B cell (primary cell): ENCODE results near the gene PLD4. TPM values are rescaled to one million over a fixed set of nuclear protein-coding genes. Genes with fewer than 3 reads are reported as not detected.

Experiments used
- ATAC-seq: fragments of 200-7000 bp; cut with Tn5 transposase; one replicate; pipeline ENCODE4 v1.10.0; 2021; ENCODE audit warnings: low read depth, mild to moderate bottlenecking, moderate number of reproducible peaks, moderate library complexity
- CTCF ChIA-PET: fragments of 350-600 bp; sonication (Branson Sonifier 250); formaldehyde crosslinking; loops from one replicate; lab custom pipeline; 2021; ENCODE audit warnings: antibody characterized with exemption, inconsistent platforms; lab: Charles Lee
- POLR2A ChIA-PET: fragments of 350-600 bp; sonication (Branson Sonifier 250); formaldehyde crosslinking; loops from one replicate; lab custom pipeline; 2021; ENCODE audit warnings: antibody characterized with exemption; lab: Charles Lee
- DNase-seq: peaks from one replicate; pipeline ENCODE4 v3.0.0; 2013
- H2AFZ ChIP-seq: 2 replicates; pipeline ENCODE4 v1.6.1; 2012; ENCODE audit warnings: mild to moderate bottlenecking, low read depth, low read length; ENCODE audit not compliant: insufficient read depth, poor library complexity, severe bottlenecking
- H3K27ac ChIP-seq, 2 donors: 1 replicate in 1 of 2; 2 replicates in 1 of 2; pipeline ENCODE4 v1.5.1; 2012 to 2013; ENCODE audit warnings: low read length in 2 of 2, mild to moderate bottlenecking in 2 of 2, moderate library complexity in 1 of 2
- H3K27me3 ChIP-seq, 4 experiments: fragments of 200-600 bp in 1 of 4; sonication (generic) in 1 of 4; replicated peaks in 1 of 4; 1 replicate in 2 of 4; 2 replicates in 2 of 4; pipeline versions ENCODE4 v1.6.1 to v1.7.0; 2013 to 2016; ENCODE audit warnings: low read length in 3 of 4, mild to moderate bottlenecking in 2 of 4, mixed read lengths in 1 of 4, moderate library complexity in 1 of 4; ENCODE audit not compliant: insufficient read depth in 4 of 4, control insufficient read depth in 3 of 4; ENCODE audit errors: control extremely low read depth in 1 of 4
- H3K36me3 ChIP-seq, 2 experiments: replicated peaks in 1 of 2; 1 replicate in 1 of 2; 2 replicates in 1 of 2; pipeline versions ENCODE4 v1.6.1 to v1.7.1; 2013; ENCODE audit warnings: low read length in 1 of 2; ENCODE audit not compliant: insufficient read depth in 2 of 2, control insufficient read depth in 1 of 2; ENCODE audit errors: control extremely low read depth in 1 of 2, extremely low read depth in 1 of 2
- H3K4me1 ChIP-seq, 2 donors: fragments of 200-600 bp in 1 of 2; sonication (generic) in 1 of 2; 1 replicate in 1 of 2; 2 replicates in 1 of 2; pipeline versions ENCODE4 v1.5.1 to v1.6.1; 2013 to 2017; ENCODE audit warnings: low read length in 2 of 2; ENCODE audit not compliant: control insufficient read depth in 2 of 2, insufficient read depth in 2 of 2
- H3K4me2 ChIP-seq: replicated peaks from 2 replicates; pipeline ENCODE3; 2012; ENCODE audit warnings: mild to moderate bottlenecking, low read depth, low read length; ENCODE audit not compliant: poor library complexity, severe bottlenecking
- H3K4me3 ChIP-seq, 5 experiments: fragments of 200-600 bp in 1 of 5; sonication (generic) in 1 of 5; 1 replicate in 3 of 5; 2 replicates in 2 of 5; pipeline versions ENCODE4 v1.5.1 to v1.7.0; 2011 to 2016; ENCODE audit warnings: low read length in 4 of 5, mild to moderate bottlenecking in 4 of 5, low read depth in 2 of 5, control low read depth in 1 of 5, moderate library complexity in 1 of 5; ENCODE audit not compliant: insufficient read depth in 1 of 5; ENCODE audit errors: control extremely low read depth in 1 of 5, extremely low read depth in 1 of 5
- H3K79me2 ChIP-seq: fragments of 200-600 bp; sonication (generic); one replicate; pipeline ENCODE4 v1.6.0; 2016; ENCODE audit warnings: low read length; ENCODE audit not compliant: control insufficient read depth, insufficient read depth
- H3K9ac ChIP-seq: fragments of 200-600 bp; sonication (generic); 2 replicates; pipeline ENCODE4 v1.6.1; 2017; ENCODE audit warnings: mild to moderate bottlenecking, low read length, moderate library complexity
- H3K9me3 ChIP-seq, 3 donors: one replicate each; pipeline versions ENCODE4 v1.6.1 to v1.7.1; 2013; ENCODE audit warnings: low read length in 2 of 3; ENCODE audit not compliant: control insufficient read depth in 2 of 3, insufficient read depth in 1 of 3; ENCODE audit errors: control extremely low read depth in 1 of 3
- H4K20me1 ChIP-seq: 2 replicates; pipeline ENCODE4 v1.6.0; 2012; ENCODE audit warnings: mild to moderate bottlenecking, low read length; ENCODE audit not compliant: insufficient read depth, control insufficient read depth, poor library complexity, severe bottlenecking
- H3K27ac Mint-ChIP-seq: one replicate; pipeline ENCODE4 v1.8.0; 2021; ENCODE audit warnings: mixed read lengths
- H3K27me3 Mint-ChIP-seq: one replicate; pipeline ENCODE4 v1.8.0; 2021; ENCODE audit warnings: mixed read lengths
- H3K4me1 Mint-ChIP-seq: one replicate; pipeline ENCODE4 v1.8.0; 2021; ENCODE audit warnings: mixed read lengths
- H3K4me3 Mint-ChIP-seq: one replicate; pipeline ENCODE4 v1.8.0; 2021; ENCODE audit warnings: mixed read lengths
- H3K9me3 Mint-ChIP-seq: one replicate; pipeline ENCODE4 v1.8.0; 2022; ENCODE audit warnings: mixed read lengths; ENCODE audit not compliant: insufficient read depth
- CTCF ChIP-seq: fragments of 200-600 bp; IDR thresholded peaks from one replicate; pipeline ENCODE4 v1.8.0; 2022; ENCODE audit warnings: antibody characterized with exemption, mild to moderate bottlenecking
- EZH2 ChIP-seq: IDR thresholded peaks from 2 replicates; pipeline ENCODE4 v1.6.1; 2012; ENCODE audit warnings: borderline replicate concordance, low read depth, mild to moderate bottlenecking, moderate library complexity, low read length; ENCODE audit not compliant: insufficient read depth, poor library complexity, severe bottlenecking
- WGBS: methylation state at CpG from one replicate; pipeline ENCODE4 v1.1.5; 2013; ENCODE audit warnings: missing lambda C conversion rate; ENCODE audit not compliant: insufficient coverage; 5-methylcytosine and 5-hydroxymethylcytosine counted together
- intact Hi-C: fragments of 100-400 bp; cut with micrococcal nuclease; formaldehyde crosslinking; loops from one replicate; pipeline ENCODE4 v1.10.0; 2022
- polyA minus RNA-seq: library from RNA; depleted of rRNA, polyadenylated mRNA; stranded (reverse); fragments of >200 nt; gene quantifications from 2 replicates; pipeline ENCODE4 v1.2.3, GENCODE V29; 2012
- polyA plus RNA-seq: library from polyadenylated mRNA; depleted of rRNA; stranded (reverse); fragments of >200 nt; gene quantifications from 2 replicates; pipeline ENCODE4 v1.2.3, GENCODE V29; 2012
- total RNA-seq, 2 donors: library from RNA; stranded (reverse); fragments of 120-200 nt in 1 of 2; gene quantifications; 1 replicate in 1 of 2; 2 replicates in 1 of 2; pipeline versions ENCODE4 v1.2.3 to v1.2.4, GENCODE V29; 2013 to 2022

Gene PLD4
- 49.9 and 51.0 TPM in 2 replicates for total RNA-seq
- 106 TPM for total RNA-seq (2013)
- polyA plus RNA-seq: 79.7 and 91.2 TPM in 2 replicates
- polyA minus RNA-seq: 169 and 254 TPM in 2 replicates

GRCh38 chr14:104924421-104925213 lies at the start of gene PLD4:
PLD4 (plus strand) TSS chr14:104924879; CDS start chr14:104927141, 2,262 bp downstream.
- Histone ChIP-seq H3K9me3 (peaks cover 0 to 11% (median 0%) of the 10 kb centered on the region in 3 donors), H3K27me3 (no peaks in the 10 kb centered on the region), H3K36me3 (peaks cover 0 to 24% of the 10 kb centered on the region in 2 experiments), H3K4me2 (peak within 1 kb of the TSS; percentile 97), H2AFZ (peak within 1 kb of the TSS; percentile 57), H3K9ac (peak within 1 kb of the TSS; percentile 73), H3K79me2 (peaks cover 42% of the 10 kb centered on the region), H4K20me1 (peaks cover 30% of the 10 kb centered on the region), H3K4me3 (peak within 1 kb of the TSS; percentile 53 to 74 (median 65)), H3K4me1 (peaks cover 52 to 60% of the 10 kb centered on the region in 2 donors), H3K27ac (peak within 1 kb of the TSS; percentile 81 to 84)
- WGBS: 7% methylated on average over 11 of the region's 14 CpGs
- intact Hi-C loops: no loop called here
- no peak for TF ChIP-seq EZH2
- no peak for TF ChIP-seq CTCF
- H3K4me3 Mint-ChIP-seq: peak within 1 kb of the TSS; percentile 86
- CTCF ChIA-PET: interaction anchor here (0.6 to 2.3 kb wide), 8 partner anchors 9 to 156 kb away, joined by 3 to 9 read pairs (median 4); no protein-coding TSS in a partner anchor
- DNase-seq (peak; percentile 81), ATAC-seq (peak; percentile 39)
- no peaks in the 10 kb centered on the region for H3K9me3 Mint-ChIP-seq
- peaks cover 74% of the 10 kb centered on the region for H3K4me1 Mint-ChIP-seq
- no peaks in the 10 kb centered on the region for H3K27me3 Mint-ChIP-seq
- H3K27ac Mint-ChIP-seq: peak within 1 kb of the TSS; percentile 89
- POLR2A ChIA-PET: interaction anchor here (0.6 to 1.1 kb wide), 3 partner anchors 28 to 141 kb away, joined by 3 to 4 read pairs (median 4); partner anchors contain the start of gene GPR132

- no peak overlapping the region for H3K9ac ChIP-seq
- H3K4me3 ChIP-seq: no peak overlapping the region
- DNase-seq (no peak), ATAC-seq (no peak)
- H3K79me2 ChIP-seq: no peaks in the 10 kb centered on the region
- intact Hi-C loops: no loop called here
- no peak overlapping the region for H3K27ac ChIP-seq
- POLR2A ChIA-PET: no interaction called here
- no peak overlapping the region for H3K27ac Mint-ChIP-seq
- H4K20me1 ChIP-seq: no peaks in the 10 kb centered on the region
- H3K27me3 Mint-ChIP-seq: peaks cover 11% of the 10 kb centered on the region
- peaks cover 0 to 14% (median 0%) of the 10 kb centered on the region in 3 donors for H3K9me3 ChIP-seq
- no peak overlapping the region for H3K4me2 ChIP-seq
- H3K27me3 ChIP-seq: peaks cover 0 to 23% (median 0%) of the 10 kb centered on the region in 4 experiments
- H3K4me1 ChIP-seq: peaks cover 0 to 12% of the 10 kb centered on the region in 2 donors
- CTCF ChIA-PET: no interaction called here
- no peaks in the 10 kb centered on the region for H3K36me3 ChIP-seq
- TF ChIP-seq CTCF (no peak), EZH2 (no peak)
- WGBS: 92% methylated on average over 13 of the region's 13 CpGs
- no peaks in the 10 kb centered on the region for H3K9me3 Mint-ChIP-seq
- H2AFZ ChIP-seq: no peak overlapping the region
- peaks cover 10% of the 10 kb centered on the region for H3K4me1 Mint-ChIP-seq
- H3K4me3 Mint-ChIP-seq: no peak overlapping the region
These were observed 49.3 kb upstream of the PLD4 start for GRCh38 chr14:104875412-104875751.
